DOHH2 (cell line): ENCODE data around the gene TAPT1.

Source experiments
- EZH2phosphoT487 ChIP-seq: fragments of 200-600 bp; sonication (generic); IDR thresholded peaks from 2 replicates; pipeline ENCODE4 v1.6.1; 2017; ENCODE audit warnings: borderline replicate concordance, mild to moderate bottlenecking, antibody characterized with exemption, low read length, moderate library complexity, mixed read lengths
- TF ChIP-seq, protein P1 (sequence below): fragments of 200-600 bp; sonication (generic); IDR thresholded peaks from one replicate; pipeline ENCODE4 v1.5.1; 2014; ENCODE audit warnings: antibody characterized with exemption, mild to moderate bottlenecking, low read depth, low read length; ENCODE audit not compliant: poor library complexity, severe bottlenecking

DNA sequence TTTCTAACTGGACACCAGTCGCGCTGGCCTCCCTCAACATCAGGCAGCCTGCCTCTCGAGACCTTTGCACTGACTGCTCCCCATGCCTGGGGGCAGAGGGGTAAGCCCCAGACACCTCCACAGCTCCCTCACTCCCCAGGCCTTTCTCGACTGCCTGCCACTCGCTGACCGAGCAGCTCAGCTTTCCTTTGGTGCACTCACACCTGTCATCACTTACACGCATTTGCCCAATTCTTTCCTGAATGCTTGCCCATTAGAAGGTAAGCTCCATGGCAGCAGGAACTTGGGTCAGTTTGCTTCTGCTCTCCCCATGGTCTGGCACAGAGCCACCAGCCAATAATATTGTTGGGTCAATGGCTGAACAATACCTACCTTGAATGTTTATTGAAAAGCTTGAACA, 110.3 kb downstream of the TAPT1 start:
- TF ChIP-seq, protein P1, sequence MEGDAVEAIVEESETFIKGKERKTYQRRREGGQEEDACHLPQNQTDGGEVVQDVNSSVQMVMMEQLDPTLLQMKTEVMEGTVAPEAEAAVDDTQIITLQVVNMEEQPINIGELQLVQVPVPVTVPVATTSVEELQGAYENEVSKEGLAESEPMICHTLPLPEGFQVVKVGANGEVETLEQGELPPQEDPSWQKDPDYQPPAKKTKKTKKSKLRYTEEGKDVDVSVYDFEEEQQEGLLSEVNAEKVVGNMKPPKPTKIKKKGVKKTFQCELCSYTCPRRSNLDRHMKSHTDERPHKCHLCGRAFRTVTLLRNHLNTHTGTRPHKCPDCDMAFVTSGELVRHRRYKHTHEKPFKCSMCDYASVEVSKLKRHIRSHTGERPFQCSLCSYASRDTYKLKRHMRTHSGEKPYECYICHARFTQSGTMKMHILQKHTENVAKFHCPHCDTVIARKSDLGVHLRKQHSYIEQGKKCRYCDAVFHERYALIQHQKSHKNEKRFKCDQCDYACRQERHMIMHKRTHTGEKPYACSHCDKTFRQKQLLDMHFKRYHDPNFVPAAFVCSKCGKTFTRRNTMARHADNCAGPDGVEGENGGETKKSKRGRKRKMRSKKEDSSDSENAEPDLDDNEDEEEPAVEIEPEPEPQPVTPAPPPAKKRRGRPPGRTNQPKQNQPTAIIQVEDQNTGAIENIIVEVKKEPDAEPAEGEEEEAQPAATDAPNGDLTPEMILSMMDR: no peak
- no peak for TF ChIP-seq EZH2phosphoT487
